ENCODE measurements around the gene ANKS1A.

GRCh38 chr6:35048031-35048613 is 159.1 kb downstream of the ANKS1A start:
- no peak for TF ChIP-seq EZH2 (IDR thresholded peaks at IDR 0.05; ENCODE audit: insufficient read depth, poor library complexity, severe bottlenecking)
- TF ChIP-seq EZH2phosphoT487 (IDR thresholded peaks at IDR 0.05; ENCODE audit: insufficient read depth, low read depth): no peak
